Activated naive CD4-positive, alpha-beta T cell treated with anti-CD3 and anti-CD28 coated beads, Interleukin-2, amount 50 U/mL, for 72 hours (primary cell): ENCODE data around the gene METAP1D. TPM values are rescaled to one million over a fixed set of nuclear protein-coding genes. Genes with fewer than 3 reads are reported as not detected.
"Not testable (repeated sequence)": the region's sequence is repeated elsewhere in the genome, so short reads cannot be mapped to it uniquely, and the experiment has no call there.

Experiments
- ATAC-seq, 2 donors: fragments of 150-1000 bp; cut with Tn5 transposase; 2 replicates each; pipeline ENCODE4 v1.10.0; 2021; ENCODE audit warnings: mild to moderate bottlenecking in 2 of 2, moderate library complexity in 2 of 2
- DNase-seq, 2 donors: peaks; one replicate each; pipeline ENCODE4 v3.0.0; 2021 to 2022; ENCODE audit warnings: low spot score in 2 of 2
- H3K27ac Mint-ChIP-seq, 2 donors: one replicate each; pipeline ENCODE4 v1.8.0; 2022; ENCODE audit warnings: mild to moderate bottlenecking in 2 of 2, mixed read lengths in 2 of 2
- H3K36me3 Mint-ChIP-seq, 2 donors: one replicate each; pipeline ENCODE4 v1.8.0; 2022; ENCODE audit warnings: mixed read lengths in 2 of 2
- H3K9me3 Mint-ChIP-seq, 2 donors: one replicate each; pipeline ENCODE4 v1.8.0; 2022; ENCODE audit warnings: mixed read lengths in 2 of 2
- total RNA-seq, 2 donors: library from RNA; stranded (reverse); gene quantifications; one replicate each; pipeline ENCODE4 v1.2.3, GENCODE V29; 2022

The METAP1D gene
- total RNA-seq, 2 donors from 2014 or later = 2.6 to 4.2 TPM

GRCh38 chr2:172113617-172114016 lies 113.9 kb downstream of the METAP1D start:
- ATAC-seq (no peak), DNase-seq (no peak)
- Mint-ChIP-seq H3K27ac (no peak overlapping the region), H3K9me3 (no peaks in the 10 kb centered on the region), H3K36me3 (peaks cover 0 to under 1% of the 10 kb centered on the region in 2 donors)

GRCh38 chr2:172114176-172114575 lies 114.4 kb downstream of the METAP1D start:
- not testable (repeated sequence) for ATAC-seq, H3K27ac Mint-ChIP-seq, H3K9me3 Mint-ChIP-seq

GRCh38 chr2:172114579-172114978 lies 114.8 kb downstream of the METAP1D start:
- Mint-ChIP-seq H3K27ac (no peak overlapping the region), H3K36me3 (no peaks in the 10 kb centered on the region), H3K9me3 (no peaks in the 10 kb centered on the region)
- no peak for ATAC-seq
- DNase-seq = no peak

More at GRCh38 chr2:172114176-172114575, 114.4 kb downstream of the METAP1D start:
- not testable (repeated sequence) for DNase-seq, H3K36me3 Mint-ChIP-seq

DNA sequence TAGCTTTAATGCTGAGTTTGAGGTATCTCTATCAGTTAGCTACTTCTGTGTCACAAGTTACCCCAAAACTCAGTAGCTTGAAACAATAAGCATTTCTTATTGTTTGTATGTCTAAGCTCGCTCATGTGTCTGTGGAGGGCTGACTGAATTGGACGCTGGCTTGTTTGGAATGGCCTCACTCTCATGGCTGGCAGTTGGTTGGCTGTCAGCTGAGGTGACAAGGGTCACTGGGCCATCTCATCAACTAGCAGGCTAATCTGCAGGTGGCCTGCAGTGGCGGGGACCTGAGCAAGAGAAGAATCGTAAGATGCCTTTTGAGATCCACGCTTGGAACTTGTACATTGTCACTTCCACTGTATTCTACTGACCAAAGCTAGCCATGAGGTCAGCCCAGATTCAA lies 116.4 kb downstream of the METAP1D start:
- Mint-ChIP-seq H3K36me3 (no peaks in the 10 kb centered on the region), H3K9me3 (no peaks in the 10 kb centered on the region), H3K27ac (no peak overlapping the region)
- DNase-seq (no peak), ATAC-seq (no peak)

DNA sequence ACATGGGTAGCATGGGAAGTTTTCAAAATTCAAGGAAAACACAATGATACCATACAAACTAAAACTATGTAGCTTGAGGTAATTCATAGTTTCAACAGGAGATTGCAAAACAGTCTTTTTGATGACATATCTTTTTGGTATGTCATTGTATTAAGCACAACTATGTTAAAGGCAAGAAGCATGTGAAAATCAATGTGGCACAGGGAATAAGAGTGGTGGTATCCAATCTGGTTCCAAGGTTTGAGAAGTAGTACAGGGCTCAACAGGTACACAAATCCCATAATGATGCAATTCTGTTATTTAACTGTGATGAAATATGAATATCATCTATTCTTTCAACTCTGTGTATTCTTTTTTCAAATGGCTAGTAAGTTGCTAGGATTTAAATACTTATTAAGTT lies 119.3 kb downstream of the METAP1D start:
- Mint-ChIP-seq H3K9me3 (no peaks in the 10 kb centered on the region), H3K36me3 (no peaks in the 10 kb centered on the region), H3K27ac (no peak overlapping the region)
- ATAC-seq = no peak
- DNase-seq = no peak

GRCh38 chr2:172120118-172120517 lies 120.4 kb downstream of the METAP1D start:
- H3K27ac Mint-ChIP-seq = no peak overlapping the region
- DNase-seq (no peak), ATAC-seq (no peak)
- H3K36me3 Mint-ChIP-seq = no peaks in the 10 kb centered on the region
- H3K9me3 Mint-ChIP-seq = no peaks in the 10 kb centered on the region

DNA sequence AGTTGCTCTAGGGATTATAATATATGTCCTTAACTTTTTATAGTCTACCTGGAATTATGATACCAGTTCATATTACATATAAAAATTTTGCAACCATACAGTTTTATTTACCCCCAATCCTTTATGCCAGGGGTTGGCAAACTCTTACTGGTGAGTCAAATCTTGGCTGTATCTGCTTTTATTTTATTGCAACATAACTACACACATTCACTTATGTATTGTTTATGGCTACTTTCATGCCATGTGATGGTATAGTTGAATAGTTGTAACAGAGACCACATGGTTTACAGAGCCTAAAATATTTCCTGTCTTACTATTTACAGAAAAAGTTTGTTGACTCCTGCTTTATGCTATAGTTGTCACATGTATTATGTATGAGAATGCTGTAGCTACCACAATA lies 128.7 kb downstream of the METAP1D start:
- DNase-seq (no peak), ATAC-seq (no peak)
- H3K36me3 Mint-ChIP-seq = no peaks in the 10 kb centered on the region
- H3K27ac Mint-ChIP-seq = no peak overlapping the region
- H3K9me3 Mint-ChIP-seq = no peaks in the 10 kb centered on the region

DNA sequence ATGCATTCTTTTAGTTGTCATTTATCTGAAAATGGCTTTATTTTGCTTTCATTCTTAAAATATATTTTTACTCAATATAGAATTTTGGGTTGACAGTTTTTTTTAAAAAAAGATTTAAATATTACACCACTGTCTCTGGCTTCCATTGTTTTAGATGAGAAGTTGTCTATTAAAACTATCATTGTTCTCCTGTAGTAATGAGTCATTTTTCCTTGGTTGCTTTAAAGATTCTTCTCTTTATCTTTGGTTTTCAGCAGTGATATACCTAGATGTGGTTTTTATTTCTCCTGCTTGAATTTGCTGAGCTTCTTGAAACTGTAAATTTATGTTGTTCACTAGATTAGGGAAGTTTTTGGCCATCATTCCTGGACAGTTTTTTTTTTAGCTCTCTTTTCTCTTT lies 129.7 kb downstream of the METAP1D start:
- no peaks in the 10 kb centered on the region for H3K36me3 Mint-ChIP-seq
- ATAC-seq = no peak

More for the DNA sequence above, 129.7 kb downstream of the METAP1D start:
- no peak overlapping the region for H3K27ac Mint-ChIP-seq
- H3K9me3 Mint-ChIP-seq = no peaks in the 10 kb centered on the region
- no peak for DNase-seq

Other genes starting within 250 kb of the METAP1D start
- 10 to 100 TPM; 13.6 to 33.3 TPM for gene SLC25A12, start 105.7 kb upstream of the METAP1D start, total RNA-seq
- 10 to 100 TPM; 75.4 to 76.2 TPM for gene HAT1, start 77.5 kb upstream of the METAP1D start, total RNA-seq
- not detected for gene DLX1, start 85.6 kb downstream of the METAP1D start, total RNA-seq
- gene DLX2, start 102.9 kb downstream of the METAP1D start, total RNA-seq = not detected